ENCODE measurements around the gene MAP4. TPM values are rescaled to one million over a fixed set of nuclear protein-coding genes. Genes with fewer than 3 reads are reported as not detected.

Gene MAP4
- total RNA-seq, 4 donors from 2014 or later = 214 to 351 (median 231) TPM

DNA sequence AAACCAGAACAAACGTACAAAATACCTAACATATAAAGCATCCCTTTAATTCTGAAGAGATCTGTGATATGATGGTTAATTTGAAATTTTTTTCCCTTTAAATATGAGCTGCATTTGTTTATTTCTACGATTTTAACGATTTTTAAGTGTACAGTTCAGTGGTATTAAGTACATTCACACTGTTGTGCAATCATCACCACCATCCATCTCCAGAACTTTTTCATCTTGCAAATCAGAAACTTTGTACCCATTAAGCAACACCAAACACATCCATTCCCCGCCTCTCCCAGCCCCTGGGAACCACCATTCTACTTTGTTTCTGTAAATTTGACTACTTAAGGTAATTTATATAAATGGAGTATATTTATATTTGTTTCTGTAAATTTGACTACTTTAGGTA is 51.5 kb downstream of the MAP4 start:
- 91 to 95% methylated on average over 4 of the region's 4 CpGs for WGBS, 2 donors (ENCODE audit: low coverage in 1 of 2)
- TF ChIP-seq POLR2AphosphoS5 (IDR thresholded peaks at IDR 0.05) (no peak), POLR2A (IDR thresholded peaks at IDR 0.05) (no peak), EP300 (IDR thresholded peaks at IDR 0.05) (no peak)
- TF ChIP-seq, protein P1, sequence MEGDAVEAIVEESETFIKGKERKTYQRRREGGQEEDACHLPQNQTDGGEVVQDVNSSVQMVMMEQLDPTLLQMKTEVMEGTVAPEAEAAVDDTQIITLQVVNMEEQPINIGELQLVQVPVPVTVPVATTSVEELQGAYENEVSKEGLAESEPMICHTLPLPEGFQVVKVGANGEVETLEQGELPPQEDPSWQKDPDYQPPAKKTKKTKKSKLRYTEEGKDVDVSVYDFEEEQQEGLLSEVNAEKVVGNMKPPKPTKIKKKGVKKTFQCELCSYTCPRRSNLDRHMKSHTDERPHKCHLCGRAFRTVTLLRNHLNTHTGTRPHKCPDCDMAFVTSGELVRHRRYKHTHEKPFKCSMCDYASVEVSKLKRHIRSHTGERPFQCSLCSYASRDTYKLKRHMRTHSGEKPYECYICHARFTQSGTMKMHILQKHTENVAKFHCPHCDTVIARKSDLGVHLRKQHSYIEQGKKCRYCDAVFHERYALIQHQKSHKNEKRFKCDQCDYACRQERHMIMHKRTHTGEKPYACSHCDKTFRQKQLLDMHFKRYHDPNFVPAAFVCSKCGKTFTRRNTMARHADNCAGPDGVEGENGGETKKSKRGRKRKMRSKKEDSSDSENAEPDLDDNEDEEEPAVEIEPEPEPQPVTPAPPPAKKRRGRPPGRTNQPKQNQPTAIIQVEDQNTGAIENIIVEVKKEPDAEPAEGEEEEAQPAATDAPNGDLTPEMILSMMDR (IDR thresholded peaks at IDR 0.05) = no peak
- H3K4me1 ChIP-seq = peaks cover 0 to 28% (median 2%) of the 10 kb centered on the region in 3 donors
- no peaks in the 10 kb centered on the region for H3K9me3 ChIP-seq
- ATAC-seq = no peak
- H3K36me3 ChIP-seq = no peaks in the 10 kb centered on the region
- H3K4me3 ChIP-seq = no peak overlapping the region
- no peak overlapping the region for H3K27ac ChIP-seq
- H3K27me3 ChIP-seq = no peaks in the 10 kb centered on the region

DNA sequence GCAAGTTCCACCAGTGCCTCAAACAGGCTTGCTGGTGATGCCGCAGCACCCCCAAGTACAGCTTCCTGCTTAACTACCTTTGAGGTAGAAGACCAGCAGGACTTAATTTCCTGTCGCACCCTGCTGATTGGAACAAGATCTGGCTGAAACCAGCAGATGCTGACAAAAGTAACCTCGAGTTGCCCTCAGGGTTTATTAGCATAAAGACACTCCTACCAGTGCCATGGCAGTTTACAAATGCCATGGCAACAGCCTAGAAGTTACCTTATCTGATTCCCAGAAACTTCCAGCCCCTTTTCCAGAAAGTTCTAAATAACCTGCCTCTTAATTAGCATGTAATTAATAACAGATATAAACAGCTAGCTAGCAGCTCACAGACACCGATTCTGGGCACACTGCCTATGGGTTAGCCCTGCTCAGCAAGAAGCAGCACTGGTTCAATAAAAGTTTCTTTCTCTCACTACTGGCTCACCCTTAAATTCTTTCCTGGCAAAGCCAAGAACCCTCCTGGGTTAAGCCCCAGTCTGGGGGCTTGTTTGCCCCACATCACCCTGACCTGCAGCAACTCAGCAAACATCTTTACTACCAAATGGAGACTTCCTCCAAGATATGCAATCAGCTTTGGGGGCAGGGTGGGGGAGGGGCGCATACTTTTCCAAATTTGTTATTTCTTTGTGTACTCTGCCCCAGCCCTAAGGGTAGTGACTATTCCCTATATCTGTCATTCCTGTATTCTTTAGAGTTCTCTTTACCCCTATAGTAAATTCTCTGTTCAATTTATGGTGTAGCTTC is 54.2 kb downstream of the MAP4 start:
- H3K27ac ChIP-seq = no peak overlapping the region
- no peak overlapping the region for H3K4me3 ChIP-seq
- ATAC-seq = no peak
- peaks cover 0 to 28% (median 2%) of the 10 kb centered on the region in 3 donors for H3K4me1 ChIP-seq
- no peak for TF ChIP-seq POLR2AphosphoS5 (IDR thresholded peaks at IDR 0.05)
- TF ChIP-seq, protein P1 (IDR thresholded peaks at IDR 0.05) = no peak
- no peak for TF ChIP-seq EP300 (IDR thresholded peaks at IDR 0.05)
- no peak for TF ChIP-seq POLR2A (IDR thresholded peaks at IDR 0.05)
- H3K36me3 ChIP-seq = no peaks in the 10 kb centered on the region
- 46 to 68% methylated on average over 3 to 5 of the region's 5 CpGs for WGBS, 2 donors (ENCODE audit: low coverage in 1 of 2)
- H3K9me3 ChIP-seq = no peaks in the 10 kb centered on the region
- H3K27me3 ChIP-seq = no peaks in the 10 kb centered on the region

GRCh38 chr3:47961036-47961435 is 55.2 kb downstream of the MAP4 start:
- Histone ChIP-seq H3K9me3 (no peaks in the 10 kb centered on the region), H3K27ac (no peak overlapping the region), H3K4me1 (peaks cover 0 to 28% (median 2%) of the 10 kb centered on the region in 3 donors), H3K4me3 (no peak overlapping the region), H3K27me3 (no peaks in the 10 kb centered on the region), H3K36me3 (no peaks in the 10 kb centered on the region)
- WGBS, 2 donors (ENCODE audit: low coverage in 1 of 2) = 100% methylated on average over 1 of the region's 1 CpG
- ATAC-seq = no peak
- no peak for TF ChIP-seq POLR2A (IDR thresholded peaks at IDR 0.05)
- TF ChIP-seq EP300 (IDR thresholded peaks at IDR 0.05) = no peak
- TF ChIP-seq, protein P1 (IDR thresholded peaks at IDR 0.05) = no peak
- TF ChIP-seq POLR2AphosphoS5 (IDR thresholded peaks at IDR 0.05) = no peak

DNA sequence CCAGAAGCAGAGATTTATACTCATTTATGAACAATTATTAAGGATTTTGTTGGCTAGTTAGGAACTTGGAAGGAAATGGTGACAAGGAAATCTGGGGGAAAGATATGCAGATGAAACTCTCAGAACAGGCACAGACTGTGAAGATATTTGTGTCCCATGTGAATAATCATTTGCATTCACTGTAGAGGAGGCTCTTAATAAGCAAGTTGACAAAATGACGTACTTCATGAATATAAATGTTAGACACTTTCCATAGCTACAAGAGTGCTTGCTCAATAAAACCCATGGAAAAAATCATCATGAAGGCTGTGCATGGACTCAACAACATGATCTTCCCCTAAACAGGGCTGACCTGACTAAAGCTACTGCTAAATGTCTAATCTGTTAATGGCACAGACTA is 59.7 kb downstream of the MAP4 start:
- Histone ChIP-seq H3K36me3 (no peaks in the 10 kb centered on the region), H3K4me3 (no peak overlapping the region), H3K4me1 (peaks cover 0 to 8% (median 0%) of the 10 kb centered on the region in 3 donors), H3K9me3 (no peaks in the 10 kb centered on the region), H3K27ac (no peak overlapping the region), H3K27me3 (no peaks in the 10 kb centered on the region)
- no peak for ATAC-seq
- no peak for TF ChIP-seq POLR2A (IDR thresholded peaks at IDR 0.05)
- TF ChIP-seq EP300 (IDR thresholded peaks at IDR 0.05) = no peak
- TF ChIP-seq, protein P1 (IDR thresholded peaks at IDR 0.05) = no peak
- TF ChIP-seq POLR2AphosphoS5 (IDR thresholded peaks at IDR 0.05) = no peak
- WGBS, 2 donors (ENCODE audit: low coverage in 1 of 2) = 78 to 89% methylated on average over 1 of the region's 1 CpG

DNA sequence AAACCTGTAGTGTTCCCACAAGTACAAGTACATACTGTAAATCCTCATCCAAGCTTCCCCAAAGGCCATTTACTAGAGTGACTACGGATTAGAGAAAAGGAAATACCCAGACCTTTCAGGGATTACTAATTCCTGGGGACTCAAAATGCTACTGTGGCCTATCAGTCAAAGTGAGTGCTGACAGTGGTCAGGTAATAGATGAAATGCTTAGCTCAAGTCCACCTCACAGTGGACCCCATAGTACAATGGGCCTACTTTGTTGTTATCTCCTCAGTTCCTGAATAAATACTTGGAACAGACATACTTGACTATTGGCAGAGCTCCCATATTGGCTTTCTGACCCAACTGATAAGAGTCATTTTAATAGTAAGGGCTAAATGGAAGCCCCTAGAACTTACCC is 61.6 kb downstream of the MAP4 start:
- Histone ChIP-seq H3K9me3 (no peaks in the 10 kb centered on the region), H3K4me1 (no peaks in the 10 kb centered on the region), H3K4me3 (no peak overlapping the region), H3K36me3 (no peaks in the 10 kb centered on the region), H3K27ac (no peak overlapping the region), H3K27me3 (no peaks in the 10 kb centered on the region)
- TF ChIP-seq POLR2A (IDR thresholded peaks at IDR 0.05) (no peak), EP300 (IDR thresholded peaks at IDR 0.05) (no peak), POLR2AphosphoS5 (IDR thresholded peaks at IDR 0.05) (no peak)
- TF ChIP-seq, protein P1 (IDR thresholded peaks at IDR 0.05) = no peak
- ATAC-seq = no peak
- WGBS, 2 donors (ENCODE audit: low coverage in 1 of 2) = 75 to 82% methylated on average over 1 of the region's 1 CpG

Measured in gastroesophageal sphincter (tissue), 4 donors.